Mammary epithelial cell (primary cell): Measurements from ENCODE around the gene ZBTB5.
"Not testable (repeated sequence)": the region's sequence is repeated elsewhere in the genome, so short reads cannot be mapped to it uniquely, and the experiment has no call there.

Experiments
- CTCF ChIP-seq, 2 donors: IDR thresholded peaks in 1 of 2; conservative IDR thresholded peaks in 1 of 2; 2 replicates each; pipeline ENCODE4 v1.5.1; 2011 to 2012; ENCODE audit warnings: inconsistent platforms in 2 of 2, low read length in 2 of 2, mild to moderate bottlenecking in 2 of 2, control low read depth in 1 of 2, low read depth in 1 of 2; ENCODE audit not compliant: insufficient read depth in 1 of 2; ENCODE audit errors: extremely low read depth in 1 of 2
- EZH2 ChIP-seq: IDR thresholded peaks from 2 replicates; pipeline ENCODE4 v1.6.1; 2012; ENCODE audit warnings: low read length, inconsistent platforms, borderline replicate concordance

GRCh38 chr9:37510053-37510452, 44.8 kb upstream of the ZBTB5 start:
- TF ChIP-seq CTCF (conservative IDR thresholded peaks at IDR 0.05 in 1 of 2, IDR thresholded peaks at IDR 0.05 in 1 of 2; ENCODE audit: extremely low read depth in 1 of 2, insufficient read depth in 1 of 2, low read depth in 1 of 2, low read length in 2 of 2); EZH2: not testable (repeated sequence)
